Measurements from ENCODE around the gene MTA3.

MTA3 gene

DNA sequence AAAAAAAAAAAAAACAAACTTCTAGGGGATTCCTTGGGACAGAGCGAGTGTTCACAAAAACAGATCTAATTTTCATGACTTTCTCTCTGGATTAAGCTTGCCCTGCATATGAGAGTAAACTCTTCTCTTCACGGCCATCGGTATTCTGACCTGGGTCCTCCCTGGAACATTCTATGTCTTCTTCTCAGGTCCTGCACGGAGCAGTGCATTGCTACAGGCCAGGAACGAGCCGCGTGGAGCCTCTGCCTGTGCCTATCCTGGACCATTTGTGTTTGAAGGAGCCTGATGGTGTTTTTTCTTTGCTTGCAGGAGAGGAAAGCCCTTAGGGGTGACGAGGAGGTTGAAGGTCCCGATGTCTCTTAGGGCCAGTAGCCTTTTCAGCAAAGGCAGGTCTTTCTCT is 197.3 kb downstream of the MTA3 start:
- no peak for DNase-seq

DNA sequence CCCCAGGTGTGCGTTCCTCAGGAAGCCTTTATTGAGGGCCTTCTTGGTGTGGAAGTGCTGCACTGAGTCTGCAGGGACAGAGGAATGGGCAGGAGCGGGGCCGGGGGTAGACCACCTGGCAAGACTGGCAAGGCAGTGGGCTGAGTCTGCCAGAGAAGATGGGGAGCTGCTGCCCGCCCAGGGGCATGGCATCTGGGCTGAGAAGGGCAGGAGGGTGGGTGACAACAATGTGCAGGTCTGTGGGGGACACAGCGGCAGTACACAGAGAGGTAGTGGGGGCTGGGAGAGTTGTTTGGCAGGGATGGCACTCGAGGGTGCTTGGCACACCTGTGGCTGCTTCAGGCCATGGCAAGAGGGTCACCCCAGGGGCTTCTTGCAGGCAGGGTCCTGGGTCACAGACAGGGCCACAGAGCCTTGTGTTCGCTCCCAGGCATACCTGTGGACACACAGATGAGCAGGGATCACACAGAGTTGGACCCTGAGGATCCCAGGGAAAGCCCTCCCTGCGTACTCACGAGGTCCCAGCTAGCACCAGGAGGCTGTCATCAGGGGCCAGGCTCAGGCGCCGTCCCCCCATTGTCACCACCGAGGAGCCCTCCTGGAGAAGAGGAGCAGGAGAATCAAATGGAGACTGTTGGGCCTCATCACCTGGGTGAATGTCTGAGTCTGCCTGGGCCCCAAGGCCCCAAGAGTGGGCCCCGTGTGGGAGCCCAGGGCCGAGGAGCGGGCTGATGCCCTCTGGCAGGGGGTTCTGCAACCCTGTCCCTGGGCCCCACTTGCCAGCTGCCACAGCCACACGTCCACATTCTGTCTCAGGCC is 198.9 kb downstream of the MTA3 start:
- no peak for DNase-seq

DNA sequence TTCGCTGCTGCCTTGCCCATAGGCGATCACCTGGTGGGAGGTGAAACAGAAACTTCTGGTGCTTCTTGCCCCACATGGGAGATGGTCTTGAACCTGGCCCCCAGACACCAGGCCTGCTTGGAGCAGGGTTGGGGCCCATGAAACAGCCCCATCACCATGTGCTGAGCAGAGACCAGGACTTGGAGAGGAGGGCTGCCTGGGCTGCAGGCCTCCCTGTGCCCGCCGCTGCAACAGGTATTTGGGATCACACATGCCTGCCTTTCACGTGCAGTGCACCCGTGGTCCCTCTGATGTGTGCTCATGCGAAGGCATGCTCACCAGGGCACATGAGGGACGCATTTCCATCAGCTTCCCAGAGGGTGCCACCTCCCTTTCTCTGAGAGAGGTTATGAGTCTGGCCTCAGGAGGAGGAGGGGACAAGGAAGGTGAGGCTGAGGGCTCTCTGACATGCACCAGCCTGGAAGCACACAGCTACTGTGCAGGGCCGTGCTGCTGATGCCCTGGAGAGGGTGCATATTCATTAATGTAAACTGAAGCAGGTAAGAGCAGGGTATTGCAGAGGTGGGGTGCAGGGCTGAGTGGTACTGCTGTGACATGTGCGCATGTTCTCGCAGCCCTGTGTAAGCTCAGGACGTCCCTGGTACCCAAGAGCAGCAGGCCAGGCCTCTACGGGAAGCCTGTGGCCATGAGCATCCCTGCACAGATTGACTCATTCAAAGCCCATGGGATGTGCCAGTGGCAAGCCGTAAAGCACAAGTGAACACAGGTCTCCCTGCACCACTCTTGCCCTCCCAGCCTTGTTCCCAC is 199.7 kb downstream of the MTA3 start:
- DNase-seq = no peak

DNA sequence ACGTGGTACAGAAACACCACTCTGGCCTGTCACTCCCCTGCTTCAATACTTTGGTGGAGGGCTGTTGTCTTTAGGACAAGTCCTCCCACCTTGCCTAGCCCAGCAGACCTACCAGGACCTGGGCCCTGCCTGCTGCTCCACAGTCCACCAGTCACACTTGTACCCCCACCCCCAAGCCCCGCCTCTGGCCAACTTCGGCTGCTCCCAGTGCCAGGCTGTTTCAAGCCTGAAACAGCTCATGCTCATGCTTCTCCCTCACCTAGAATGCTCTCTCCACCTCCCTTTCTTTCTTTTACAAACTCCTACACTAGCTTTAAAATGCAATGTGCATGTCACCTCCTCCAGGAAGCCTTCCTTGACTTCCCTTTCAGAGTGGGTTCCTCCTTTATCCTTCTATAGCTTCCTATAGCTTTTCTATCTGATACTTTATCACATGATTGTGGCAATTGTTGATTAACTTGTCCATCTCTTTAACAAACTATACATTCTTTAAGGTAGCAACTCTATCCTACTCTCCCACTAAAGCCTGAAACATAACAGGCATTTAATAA is 200.3 kb downstream of the MTA3 start:
- no peak for DNase-seq

DNA sequence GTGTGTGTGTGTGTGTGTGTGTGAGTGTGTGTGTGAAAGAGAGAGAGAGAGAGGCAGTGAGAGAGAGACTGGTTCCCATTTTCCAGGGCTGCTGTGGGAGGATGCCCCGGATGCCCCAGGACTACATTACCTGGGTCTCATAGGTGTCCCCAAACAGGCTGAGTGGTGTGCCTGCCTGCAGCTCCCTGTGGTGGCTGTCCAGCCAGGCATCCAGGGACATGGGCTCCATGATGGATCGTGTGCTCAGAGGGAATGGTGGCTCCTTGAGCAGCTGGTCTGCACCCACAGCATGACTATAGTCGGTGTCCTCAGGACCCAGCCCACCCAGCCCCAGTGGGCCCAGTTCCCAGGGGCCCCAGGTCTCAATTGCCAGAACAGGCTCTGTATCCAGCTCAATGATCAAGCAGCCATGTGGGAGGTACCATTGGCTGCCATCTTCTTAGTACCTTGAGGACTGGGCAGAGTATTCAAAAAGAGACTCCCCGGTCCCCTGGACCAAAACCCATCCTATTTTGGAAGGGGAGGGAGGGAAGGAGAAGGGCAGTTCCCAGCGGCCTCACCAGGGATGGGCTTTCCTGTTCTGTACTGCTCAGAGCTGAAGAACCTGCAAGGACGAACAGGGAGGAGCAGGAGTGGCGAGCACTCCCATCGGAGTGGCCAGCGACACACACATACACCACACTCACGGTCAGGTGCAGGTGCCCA is 201.3 kb downstream of the MTA3 start:
- no peak for DNase-seq

DNA sequence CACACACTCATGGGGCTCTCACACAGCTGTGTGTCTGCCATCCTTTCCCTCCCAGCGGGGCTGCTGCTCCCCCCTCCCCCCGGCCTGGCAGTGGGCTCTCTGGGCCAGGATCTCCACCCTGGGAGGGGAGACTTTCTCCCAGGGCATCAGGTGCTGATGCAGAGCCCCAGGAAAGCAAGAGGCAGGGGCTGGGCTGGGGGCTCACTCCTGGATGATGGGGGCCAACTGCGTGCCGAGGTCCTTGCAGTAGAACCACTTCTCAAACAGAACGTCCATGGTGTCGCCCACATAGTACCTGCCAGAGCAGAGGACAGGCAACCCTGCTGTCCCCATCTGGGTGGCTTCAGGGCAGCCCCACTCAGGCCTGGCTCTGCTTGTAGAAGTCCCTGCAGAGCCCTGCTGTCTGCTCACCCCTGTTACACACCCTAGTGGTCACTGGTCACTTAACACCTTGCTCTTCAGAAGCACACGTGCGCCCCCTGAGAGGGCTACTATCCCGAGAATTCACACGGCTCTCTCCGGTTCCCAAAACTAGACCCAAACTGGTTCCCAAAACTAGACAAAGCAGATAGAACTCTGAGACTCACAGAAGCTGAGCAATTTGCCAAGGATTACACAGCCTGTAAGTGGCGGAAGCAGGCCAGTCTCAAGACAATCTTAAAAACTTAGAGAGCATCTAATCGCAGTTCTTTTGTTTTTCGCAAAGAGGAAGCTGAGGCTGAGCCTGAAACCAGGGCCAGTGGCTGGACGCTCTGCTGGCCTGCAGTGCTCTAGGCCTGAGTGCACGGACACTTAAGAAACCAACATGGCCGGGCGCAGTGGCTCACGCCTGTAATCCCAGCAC is 202.1 kb downstream of the MTA3 start:
- no peak for DNase-seq

DNA sequence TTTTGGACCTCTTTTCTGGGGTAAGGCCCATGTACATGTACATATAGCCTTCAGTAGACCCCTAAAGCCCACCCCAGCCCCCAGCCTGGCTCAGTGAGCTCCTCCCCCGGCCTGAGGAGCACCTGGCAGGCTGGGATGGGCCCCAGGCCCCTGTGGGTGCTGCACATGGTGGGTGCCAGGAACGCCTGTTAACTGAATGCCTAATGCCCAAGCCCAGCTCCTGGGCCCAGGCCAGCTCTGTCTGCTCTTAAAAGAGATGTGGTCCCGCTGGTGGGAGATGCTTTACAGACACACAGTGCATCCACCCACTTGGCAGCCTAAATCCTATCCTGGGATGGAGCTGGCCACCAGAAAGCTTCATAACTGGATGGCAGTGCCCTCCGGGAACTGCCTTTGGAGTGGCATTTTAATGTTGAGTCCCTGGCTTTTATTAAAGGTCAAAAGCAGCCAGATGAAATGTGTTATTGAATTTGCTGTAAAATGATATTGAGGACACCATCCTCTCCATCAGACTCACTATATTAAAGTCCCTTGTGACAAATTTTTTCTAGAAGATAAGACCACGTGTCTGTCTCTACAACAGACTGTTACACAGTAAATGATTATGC is 203.2 kb downstream of the MTA3 start:
- no peak for DNase-seq

DNA sequence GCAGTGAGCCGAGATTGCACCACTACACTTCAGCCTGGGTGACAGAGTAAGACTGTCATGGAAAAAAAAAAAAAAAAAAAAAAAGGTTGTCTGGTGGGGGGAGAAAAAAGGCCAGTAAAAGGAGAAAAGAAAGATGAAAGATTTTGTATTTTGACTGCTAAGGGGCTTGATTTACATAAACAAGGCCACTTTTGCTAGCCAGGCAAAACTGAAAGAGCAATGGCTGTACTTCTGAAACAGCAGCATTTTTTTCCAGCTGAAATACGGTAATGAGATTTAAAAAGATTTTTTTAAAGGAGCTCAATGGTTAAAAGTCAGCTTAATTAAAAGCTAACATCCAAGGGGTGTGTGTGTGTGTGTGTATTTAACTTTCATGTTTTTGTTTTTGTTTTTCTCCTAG is 206.8 kb downstream of the MTA3 start:
- no peak for DNase-seq

DNA sequence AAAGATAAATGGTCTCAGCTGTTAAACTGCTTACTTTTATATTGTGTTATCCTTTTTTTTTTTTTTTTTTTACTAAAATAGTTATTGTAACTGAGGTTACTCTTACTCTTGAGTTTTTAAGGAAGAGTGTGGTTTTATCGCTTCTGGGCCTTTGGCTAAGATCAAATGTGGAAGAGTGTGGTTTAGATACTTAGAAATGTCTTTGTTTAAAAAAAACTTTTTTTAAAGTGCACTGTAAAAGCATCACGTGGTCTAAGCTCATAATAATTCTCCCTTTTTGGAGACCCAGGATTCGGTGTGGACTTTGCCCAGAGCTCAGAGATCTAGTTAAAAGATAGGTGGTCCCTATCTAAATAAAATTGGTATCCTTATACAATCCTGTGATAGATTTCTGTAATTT is 207.4 kb downstream of the MTA3 start:
- no peak for DNase-seq

DNA sequence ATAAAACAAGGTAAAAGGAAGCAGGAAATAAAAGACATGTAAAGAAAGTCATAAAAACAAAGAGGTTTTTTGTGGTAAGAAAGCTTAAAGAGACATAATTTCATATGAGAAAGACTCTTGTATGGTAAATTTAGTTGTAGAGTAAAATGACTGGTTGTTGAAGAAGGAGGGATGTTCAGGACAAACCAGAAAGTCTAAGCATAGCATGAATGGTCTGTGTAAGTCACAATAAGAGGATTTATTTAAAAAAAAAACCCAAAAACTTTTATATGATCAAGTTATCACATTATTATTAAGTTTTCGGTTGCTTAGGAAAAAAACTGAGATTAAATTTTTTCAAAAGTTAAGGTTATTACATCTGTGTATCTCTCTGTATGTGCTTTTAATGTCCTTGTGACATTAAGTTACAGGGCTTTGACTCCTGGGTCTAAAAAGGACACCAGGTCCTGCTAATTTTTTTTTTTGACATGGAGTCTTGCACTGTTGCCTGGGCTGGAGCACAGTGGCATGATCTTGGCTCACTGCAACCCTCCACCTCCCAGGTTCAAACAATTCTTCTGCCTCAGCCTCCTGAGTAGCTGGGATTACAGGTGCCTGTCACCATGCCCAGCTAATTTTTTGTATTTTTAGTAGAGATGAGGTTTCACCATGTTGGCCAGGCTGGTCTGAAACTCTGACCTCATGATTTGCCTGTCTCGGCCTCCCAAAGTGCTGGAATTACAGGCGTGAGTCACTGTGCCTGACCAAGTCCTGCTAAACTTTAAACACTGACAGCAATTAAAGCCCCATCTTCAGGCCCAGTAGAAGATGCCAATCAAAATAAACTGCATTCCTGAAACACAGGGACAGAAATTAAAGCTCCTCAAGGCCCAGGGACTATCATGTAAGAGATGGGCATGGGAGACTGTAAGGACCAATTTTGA is 209.7 kb downstream of the MTA3 start:
- no peak for DNase-seq

DNA sequence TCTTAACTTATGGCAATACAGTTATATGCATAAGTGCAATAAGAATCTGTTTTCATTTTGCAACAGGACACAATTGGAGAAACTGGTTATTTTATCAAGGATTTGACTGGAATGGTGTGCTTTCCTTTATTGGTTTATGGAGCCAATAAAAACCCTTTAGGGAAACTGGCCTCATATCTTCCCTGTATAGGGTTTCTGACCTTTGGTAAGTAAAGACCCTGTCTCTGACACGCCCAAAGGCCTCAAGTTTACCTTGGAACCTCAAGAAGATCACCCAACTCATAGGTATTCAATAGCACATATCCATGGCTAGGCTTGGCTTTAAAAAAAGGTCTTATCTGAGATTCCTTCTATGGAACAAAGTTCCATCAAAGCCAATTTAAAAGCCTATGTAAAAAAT is 212.7 kb downstream of the MTA3 start:
- no peak for DNase-seq

DNA sequence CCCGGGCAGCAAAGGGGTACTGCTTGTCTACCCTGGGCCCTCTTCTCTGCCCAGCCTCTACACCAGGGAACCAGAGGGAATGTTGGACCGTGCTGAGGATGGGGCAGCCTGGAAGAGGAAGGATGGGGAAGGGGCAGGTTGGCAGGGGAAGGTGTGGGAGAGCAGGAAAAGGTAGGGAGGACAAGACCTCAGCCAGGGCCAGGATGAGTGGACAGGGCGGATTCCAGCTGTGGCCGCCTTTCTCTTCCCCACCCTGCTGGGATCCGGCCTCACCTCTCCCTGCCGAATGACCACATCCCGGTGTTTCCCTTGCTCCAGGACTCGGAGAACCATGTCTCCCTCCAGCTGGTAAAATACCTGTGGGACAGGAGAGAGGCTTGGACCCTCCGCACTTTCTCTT is 215.1 kb downstream of the MTA3 start:
- no peak for DNase-seq

DNA sequence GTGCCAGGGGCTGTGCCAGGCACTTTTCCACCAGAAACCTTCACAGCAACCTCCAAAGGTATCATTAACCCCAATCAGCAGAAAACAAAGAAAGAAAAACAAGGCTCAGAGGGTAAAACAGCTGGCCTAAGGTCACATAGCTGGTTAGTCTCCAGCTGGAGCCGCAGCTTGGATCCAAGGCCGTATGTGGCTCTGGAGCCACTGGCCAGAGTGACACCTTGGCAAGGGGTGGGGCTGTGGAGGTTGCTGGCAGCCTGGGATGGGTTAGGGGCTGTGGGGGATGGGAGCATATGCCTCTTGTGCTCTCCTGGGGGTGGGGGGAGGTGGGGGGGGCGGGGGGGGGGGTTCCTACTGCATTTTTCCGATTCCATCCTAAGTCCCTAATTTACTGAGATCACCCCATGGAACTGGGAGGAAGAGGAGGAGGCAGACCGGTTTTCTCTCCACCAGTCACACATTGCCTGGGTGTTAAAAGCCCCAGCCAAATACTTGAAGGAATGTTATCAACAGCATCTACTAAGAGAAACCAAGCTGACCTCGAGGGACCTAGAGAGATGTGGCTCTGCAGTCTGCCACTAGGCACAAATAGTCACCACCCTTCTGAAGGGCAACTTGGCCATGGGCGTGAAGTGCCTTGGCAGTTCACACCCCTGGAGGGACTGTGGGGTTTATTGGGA is 215.9 kb downstream of the MTA3 start:
- no peak for DNase-seq

DNA sequence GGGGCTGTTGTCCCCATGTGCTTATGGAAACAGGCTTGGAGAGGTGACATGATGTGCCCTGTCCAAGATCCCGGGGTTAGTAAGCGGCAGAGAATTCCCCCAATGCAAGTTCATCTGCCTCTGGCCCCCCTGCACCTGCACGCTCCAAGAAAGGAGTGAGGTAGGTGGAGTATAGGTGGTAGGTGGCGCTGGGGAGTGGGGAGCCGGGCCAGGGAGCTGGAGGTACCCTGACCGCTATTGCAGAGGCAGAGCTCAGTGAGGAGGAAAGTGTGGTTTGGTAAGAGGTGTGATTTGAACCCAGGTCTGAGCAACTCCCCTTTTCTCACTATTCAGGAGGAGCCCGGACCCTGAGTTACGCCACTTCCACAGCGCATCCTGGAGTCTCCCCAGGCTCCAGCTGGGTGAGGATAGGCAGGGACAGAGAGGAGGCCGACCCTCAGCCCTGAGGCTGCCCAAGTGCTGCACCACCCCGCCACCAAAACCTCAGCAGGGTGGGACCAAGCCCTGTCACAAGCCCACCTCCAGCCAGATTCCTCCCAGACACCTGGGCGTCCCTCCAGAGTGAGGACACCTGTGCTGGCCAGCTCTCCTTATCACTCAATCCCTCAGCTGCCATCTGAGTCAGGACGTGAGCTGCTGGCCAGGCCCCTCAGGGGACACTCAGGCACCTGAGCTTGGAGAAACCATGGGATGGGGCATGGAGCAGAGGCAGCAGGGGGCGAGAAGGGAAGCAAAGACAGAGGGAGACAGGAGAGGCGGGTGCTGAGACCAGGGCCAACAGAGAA is 218.3 kb downstream of the MTA3 start:
- no peak for DNase-seq

DNA sequence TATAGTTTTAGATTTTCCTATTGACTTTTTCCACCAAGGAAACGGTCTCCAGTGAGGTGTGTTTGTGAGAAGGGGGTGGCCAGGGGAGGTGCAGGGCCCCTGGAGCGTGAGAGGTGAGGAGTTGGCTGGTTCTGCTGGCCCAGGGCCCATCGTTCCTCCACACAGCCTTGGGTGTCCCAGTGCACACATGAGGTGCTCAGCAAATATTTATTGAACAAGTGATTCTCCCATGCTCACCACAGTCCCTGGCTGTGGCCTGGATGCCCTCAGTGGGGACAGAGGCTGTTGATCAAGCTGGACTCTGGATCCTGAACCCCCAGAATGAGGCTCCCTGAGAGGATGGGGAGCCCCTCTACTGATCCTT is 219.0 kb downstream of the MTA3 start:
- DNase-seq = no peak

DNA sequence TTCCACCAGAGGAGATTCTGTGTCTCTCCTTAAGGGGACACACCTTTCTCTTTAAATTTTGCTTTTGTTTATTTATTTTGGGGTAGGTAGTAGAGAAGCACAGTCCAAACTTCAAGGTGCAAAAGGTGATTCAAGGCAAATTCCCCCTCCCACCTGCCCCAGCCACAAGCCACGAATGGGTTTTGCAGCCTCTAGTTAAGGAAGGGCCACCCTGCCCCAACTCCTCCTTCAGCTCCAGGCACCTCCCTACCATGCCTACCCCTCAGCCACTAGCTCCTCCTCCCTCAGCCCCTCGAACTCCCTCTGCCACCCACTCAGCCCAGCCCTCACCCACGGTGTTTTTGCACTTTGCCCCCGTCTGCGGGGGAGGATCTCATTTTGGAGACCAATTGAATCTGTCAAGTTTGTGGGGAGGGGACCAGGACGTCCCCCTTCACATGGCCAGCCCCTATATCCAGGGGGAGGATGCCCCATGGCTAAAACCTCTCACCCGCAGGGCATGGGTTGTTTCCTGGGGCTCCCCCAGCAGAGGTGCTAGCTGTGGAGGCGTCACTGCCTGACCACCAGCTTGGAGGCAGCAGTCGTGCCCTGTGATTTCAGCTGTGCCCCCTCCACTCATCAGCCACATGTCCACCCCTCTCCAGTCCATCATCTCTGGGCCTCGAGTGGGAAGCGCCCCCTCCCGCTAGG is 219.5 kb downstream of the MTA3 start:
- DNase-seq = no peak

DNA sequence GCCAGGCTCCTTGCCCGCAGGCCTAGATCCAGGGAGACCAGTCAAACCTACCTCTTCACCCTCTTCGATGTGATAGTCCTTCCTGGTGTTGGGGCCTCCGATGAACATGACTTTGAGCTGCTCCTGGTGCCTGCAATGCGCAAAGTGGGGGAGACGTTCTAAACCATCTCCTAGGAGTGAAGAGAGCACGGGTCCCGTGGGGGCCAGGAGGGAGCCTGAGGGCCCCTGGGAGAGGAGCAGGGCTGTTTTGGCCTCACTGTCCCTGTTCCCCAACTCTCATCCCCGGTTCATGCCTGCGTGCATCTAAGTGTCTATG is 220.0 kb downstream of the MTA3 start:
- no peak for DNase-seq

DNA sequence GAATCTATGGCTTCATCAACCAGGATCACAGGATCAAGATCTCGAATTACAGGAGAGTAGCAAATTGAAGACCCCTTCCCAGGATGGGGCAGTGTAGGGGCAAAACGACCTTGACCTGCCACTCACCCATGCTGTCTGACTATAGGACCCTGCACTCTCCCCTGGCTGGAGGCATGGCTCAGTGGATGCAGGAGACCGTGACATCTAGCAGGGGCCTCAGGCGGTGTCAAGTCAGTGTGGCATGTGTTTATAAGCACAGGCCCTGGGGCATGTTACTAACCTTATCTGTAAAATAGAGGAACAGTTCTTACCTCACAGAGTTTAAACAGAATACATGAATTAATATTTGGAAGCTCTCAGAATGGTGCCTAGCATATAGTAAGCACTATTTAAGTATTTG is 220.4 kb downstream of the MTA3 start:
- DNase-seq = no peak

DNA sequence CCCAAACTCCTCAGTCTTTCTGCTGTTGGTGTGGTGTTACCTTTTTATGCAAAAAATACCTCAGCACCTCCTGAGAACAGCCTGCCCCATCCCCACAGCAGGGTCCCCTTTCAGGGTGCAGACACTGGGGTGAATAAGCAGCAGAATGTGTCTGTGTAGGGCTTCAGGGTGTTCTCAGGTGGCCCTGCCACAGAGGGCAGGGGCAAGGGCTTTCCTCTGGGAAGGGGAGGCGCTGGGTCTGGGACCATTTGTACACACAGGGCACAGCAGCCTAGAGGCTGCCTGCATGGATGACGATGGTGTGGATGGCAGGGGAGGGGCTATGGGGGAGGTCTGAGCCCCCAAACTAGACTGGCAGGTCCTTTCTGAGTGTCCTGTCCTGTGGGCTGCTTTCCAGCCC is 221.3 kb downstream of the MTA3 start:
- no peak for DNase-seq

Measured in central memory CD4-positive, alpha-beta T cell (primary cell).